Cardiac ventricle fibroblast (primary cell): ENCODE data around the gene PZP. TPM values are rescaled to one million over a fixed set of nuclear protein-coding genes. Genes with fewer than 3 reads are reported as not detected.

Experiments used
- total RNA-seq: library from RNA; depleted of rRNA; stranded (reverse); fragments of >200 nt; gene quantifications from 2 replicates; pipeline ENCODE4 v1.2.3, GENCODE V29; 2015

The PZP gene
- not detected in 2 replicates for total RNA-seq

GRCh38 chr12:9208229-9208628 is at the start of gene PZP:
Gene PZP, minus strand, starts transcription at chr12:9208395. Its CDS starts 54 bp downstream, at chr12:9208341.

DNA sequence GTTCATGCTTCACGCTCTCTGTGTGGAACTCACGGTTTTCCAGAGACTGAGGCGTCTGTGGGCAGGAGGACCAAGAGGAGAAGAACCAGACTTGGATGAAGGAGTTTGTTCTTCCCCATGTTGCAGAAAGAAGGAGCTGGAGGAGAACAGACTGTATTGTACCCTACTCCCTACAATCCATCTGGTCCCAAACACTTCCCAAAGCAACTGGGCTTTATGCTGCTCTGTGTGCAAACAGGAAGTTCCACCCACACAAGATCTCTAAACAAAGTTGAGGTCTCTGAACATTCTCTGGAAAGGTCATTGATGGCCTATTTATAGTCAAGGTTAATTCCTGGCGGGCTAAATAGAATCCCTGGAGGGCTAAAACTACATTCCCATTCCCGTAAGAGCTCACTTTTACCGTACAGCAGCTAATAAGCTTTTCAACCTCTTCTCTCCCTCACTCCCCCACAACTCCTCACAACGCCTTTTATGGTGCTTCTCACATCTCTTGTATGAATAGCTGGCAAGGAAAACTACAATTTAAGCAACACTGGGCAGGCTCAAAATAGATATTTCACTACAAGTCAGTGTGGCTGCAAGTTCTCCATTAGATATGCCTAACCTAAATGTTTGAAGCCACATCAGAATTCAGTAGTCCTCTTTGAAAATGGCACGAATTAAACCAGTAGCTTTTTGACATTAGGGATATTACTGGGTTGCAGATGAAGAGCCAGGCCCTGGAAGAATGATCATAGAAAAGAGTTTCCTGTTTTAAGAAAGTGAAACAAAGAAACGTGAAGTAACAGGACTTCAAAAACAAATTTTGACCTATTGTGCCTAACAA is 92.2 kb downstream of the PZP start, which contains the start of gene A2M:
Gene A2M, minus strand, starts transcription at position 189 of the 829 bp plus-strand sequence. Its CDS starts 70 bp downstream, at position 119.

Other genes starting within 250 kb of the PZP start
- 0.64 and 0.69 TPM in 2 replicates for gene KLRG1, start 218.8 kb downstream of the PZP start, total RNA-seq
- gene A2M, start 92.5 kb downstream of the PZP start, total RNA-seq, result 103 and 189 TPM in 2 replicates